ENCODE data around the gene TMED10.

TMED10 gene

GRCh38 chr14:75176142-75176820, at the start of gene TMED10:
TSS of gene TMED10 (minus strand) at chr14:75176612. CDS start at chr14:75176579, 33 bp downstream.
- DNase-seq (ENCODE audit: low read depth), result no peak

- DNase-seq (ENCODE audit: low read depth), result no peak
Observed at GRCh38 chr14:75224561-75224960, 48.1 kb upstream of the TMED10 start.

- no peak for DNase-seq (ENCODE audit: low read depth)
Observed at GRCh38 chr14:75223664-75224154, 47.3 kb upstream of the TMED10 start.

- DNase-seq (ENCODE audit: low read depth), result peak; percentile 96
Observed at GRCh38 chr14:75222208-75222701, 45.8 kb upstream of the TMED10 start.

- no peak for DNase-seq (ENCODE audit: low read depth)
Observed at GRCh38 chr14:75221797-75222196, 45.4 kb upstream of the TMED10 start.

GRCh38 chr14:75220156-75220555, 43.7 kb upstream of the TMED10 start:
- DNase-seq (ENCODE audit: low read depth), result no peak

- no peak for DNase-seq (ENCODE audit: low read depth)
Observed at GRCh38 chr14:75217508-75218206, 41.2 kb upstream of the TMED10 start.

- DNase-seq (ENCODE audit: low read depth), result no peak
Observed at GRCh38 chr14:75216427-75217006, 40.1 kb upstream of the TMED10 start.

- DNase-seq (ENCODE audit: low read depth), result no peak
Observed at GRCh38 chr14:75215520-75215919, 39.1 kb upstream of the TMED10 start.

- no peak for DNase-seq (ENCODE audit: low read depth)
Observed at GRCh38 chr14:75214558-75214957, 38.1 kb upstream of the TMED10 start.

GRCh38 chr14:75213172-75213571, 36.8 kb upstream of the TMED10 start:
- no peak for DNase-seq (ENCODE audit: low read depth)

- DNase-seq (ENCODE audit: low read depth), result no peak
Observed at GRCh38 chr14:75208843-75209242, 32.4 kb upstream of the TMED10 start.

GRCh38 chr14:75206190-75206589, 29.8 kb upstream of the TMED10 start:
- DNase-seq (ENCODE audit: low read depth), result no peak

- DNase-seq (ENCODE audit: low read depth), result no peak
Observed at GRCh38 chr14:75205591-75205990, 29.2 kb upstream of the TMED10 start.

GRCh38 chr14:75204116-75204515, 27.7 kb upstream of the TMED10 start:
- no peak for DNase-seq (ENCODE audit: low read depth)

- DNase-seq (ENCODE audit: low read depth), result no peak
Observed at GRCh38 chr14:75202657-75203056, 26.2 kb upstream of the TMED10 start.

GRCh38 chr14:75201087-75201486, 24.7 kb upstream of the TMED10 start:
- DNase-seq (ENCODE audit: low read depth), result no peak

GRCh38 chr14:75200451-75200850, 24.0 kb upstream of the TMED10 start:
- DNase-seq (ENCODE audit: low read depth), result no peak

- no peak for DNase-seq (ENCODE audit: low read depth)
Observed at GRCh38 chr14:75198291-75198933, 22.0 kb upstream of the TMED10 start.

- no peak for DNase-seq (ENCODE audit: low read depth)
Observed at GRCh38 chr14:75197338-75197737, 20.9 kb upstream of the TMED10 start.

- no peak for DNase-seq (ENCODE audit: low read depth)
Observed at GRCh38 chr14:75196468-75196867, 20.1 kb upstream of the TMED10 start.

GRCh38 chr14:75196064-75196463, 19.7 kb upstream of the TMED10 start:
- no peak for DNase-seq (ENCODE audit: low read depth)

GRCh38 chr14:75191100-75191499, 14.7 kb upstream of the TMED10 start:
- DNase-seq (ENCODE audit: low read depth), result no peak

Measured in non-pigmented ciliary epithelial cell (primary cell).